KMS-11 (cell line): ENCODE results near the gene TPP2.

Experiments used
- H2AFZ ChIP-seq: fragments of 200-600 bp; sonication (generic); 2 replicates; pipeline ENCODE4 v1.6.1; 2016; ENCODE audit warnings: antibody characterized with exemption, mixed run types, low read depth
- H3K27ac ChIP-seq: fragments of 200-600 bp; sonication (generic); 2 replicates; pipeline ENCODE4 v1.6.1; 2016; ENCODE audit warnings: mild to moderate bottlenecking, mixed run types
- H3K27me3 ChIP-seq: fragments of 200-600 bp; sonication (generic); 2 replicates; pipeline ENCODE4 v1.6.1; 2017; ENCODE audit warnings: mild to moderate bottlenecking, low read depth, mixed run types, moderate library complexity; ENCODE audit not compliant: insufficient read depth
- H3K36me3 ChIP-seq: fragments of 200-600 bp; sonication (generic); 2 replicates; pipeline ENCODE4 v1.6.1; 2017; ENCODE audit warnings: mild to moderate bottlenecking, mixed run types; ENCODE audit not compliant: insufficient read depth
- H3K4me1 ChIP-seq: fragments of 200-600 bp; sonication (generic); 2 replicates; pipeline ENCODE4 v1.6.1; 2016; ENCODE audit warnings: mild to moderate bottlenecking, low read depth, mixed run types; ENCODE audit not compliant: poor library complexity, severe bottlenecking
- H3K4me2 ChIP-seq: fragments of 200-600 bp; sonication (generic); 2 replicates; pipeline ENCODE4 v1.7.0; 2016; ENCODE audit warnings: mild to moderate bottlenecking, mixed run types
- H3K4me3 ChIP-seq: fragments of 200-600 bp; sonication (generic); IDR thresholded peaks from 2 replicates; pipeline ENCODE4 v1.6.1; 2017; ENCODE audit warnings: low read depth, low read length, mixed read lengths; ENCODE audit not compliant: insufficient read depth
- H3K79me2 ChIP-seq: fragments of 200-600 bp; sonication (generic); 2 replicates; pipeline ENCODE4 v1.6.1; 2016; ENCODE audit warnings: low read depth, mixed run types; ENCODE audit not compliant: insufficient read depth
- H3K9ac ChIP-seq: fragments of 200-600 bp; sonication (generic); 2 replicates; pipeline ENCODE4 v1.6.1; 2016; ENCODE audit warnings: mild to moderate bottlenecking, mixed run types
- H4K20me1 ChIP-seq: fragments of 200-600 bp; sonication (generic); 2 replicates; pipeline ENCODE4 v1.6.1; 2016; ENCODE audit warnings: mild to moderate bottlenecking, mixed run types; ENCODE audit not compliant: insufficient read depth
- TF ChIP-seq, protein P1 (sequence below): fragments of 200-600 bp; sonication (generic); conservative IDR thresholded peaks from 2 replicates; pipeline ENCODE4 v1.6.1; 2017; ENCODE audit warnings: low read depth, mild to moderate bottlenecking, antibody characterized with exemption, low read length, moderate library complexity, mixed read lengths

The TPP2 gene

DNA sequence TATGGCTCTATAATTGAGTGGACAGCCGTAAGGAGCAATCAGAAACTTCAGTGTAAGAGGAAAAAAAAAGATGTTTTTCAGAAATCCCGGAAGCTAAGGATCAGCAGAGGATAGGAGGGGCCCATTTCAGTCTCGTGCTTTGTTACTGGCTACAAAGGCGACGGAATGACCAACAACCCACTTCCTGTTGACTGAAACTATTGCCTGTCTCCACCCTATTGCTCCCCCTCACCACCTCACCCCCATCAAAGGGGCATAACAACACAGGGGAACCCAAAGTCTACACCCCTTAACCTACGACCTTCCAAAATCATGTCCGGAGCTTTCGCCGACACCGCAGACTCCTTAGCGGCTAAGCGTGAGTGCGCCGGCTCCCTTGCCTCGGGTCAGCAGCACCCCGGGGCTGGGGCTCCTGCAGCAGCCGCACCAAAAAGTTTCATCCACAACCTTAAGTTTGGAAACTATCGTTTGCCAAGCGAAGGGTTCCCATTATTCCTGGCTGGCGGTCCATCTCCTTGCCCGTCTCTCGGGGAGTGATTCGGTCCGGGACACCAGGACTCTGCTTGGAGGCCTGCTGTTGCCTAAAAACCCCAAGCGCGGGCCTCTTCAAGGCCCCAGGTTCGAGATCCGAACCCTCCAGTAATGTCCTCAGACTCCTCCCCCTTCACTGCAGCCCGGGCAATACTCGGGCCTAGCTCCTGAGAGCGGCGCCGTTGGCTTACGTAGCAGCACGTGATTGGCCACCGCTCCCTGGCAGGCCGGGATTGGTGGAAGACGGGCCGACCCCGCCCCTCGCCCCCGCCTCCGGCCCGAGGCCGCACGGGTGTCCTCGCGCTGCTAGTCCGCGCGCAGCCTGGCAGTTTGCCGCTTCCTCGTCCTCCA is at the start of gene TPP2:
Gene TPP2, plus strand, starts transcription at position 840 of the 882 bp plus-strand sequence. CDS start 53 bp downstream, outside the sequence.
- H4K20me1 ChIP-seq: peaks cover 14% of the 10 kb centered on the region; the same call in 1 of the 2 replicates
- H3K9ac ChIP-seq: peak within 1 kb of the TSS; percentile 87
- peaks cover 53% of the 10 kb centered on the region for H3K79me2 ChIP-seq
- peak within 1 kb of the TSS; percentile 96 for H3K4me2 ChIP-seq
- peak within 1 kb of the TSS; percentile 31 for H3K4me3 ChIP-seq
- H3K4me1 ChIP-seq: peaks cover 48% of the 10 kb centered on the region
- peak within 1 kb of the TSS; percentile 98 for H3K27ac ChIP-seq
- TF ChIP-seq, protein P1, sequence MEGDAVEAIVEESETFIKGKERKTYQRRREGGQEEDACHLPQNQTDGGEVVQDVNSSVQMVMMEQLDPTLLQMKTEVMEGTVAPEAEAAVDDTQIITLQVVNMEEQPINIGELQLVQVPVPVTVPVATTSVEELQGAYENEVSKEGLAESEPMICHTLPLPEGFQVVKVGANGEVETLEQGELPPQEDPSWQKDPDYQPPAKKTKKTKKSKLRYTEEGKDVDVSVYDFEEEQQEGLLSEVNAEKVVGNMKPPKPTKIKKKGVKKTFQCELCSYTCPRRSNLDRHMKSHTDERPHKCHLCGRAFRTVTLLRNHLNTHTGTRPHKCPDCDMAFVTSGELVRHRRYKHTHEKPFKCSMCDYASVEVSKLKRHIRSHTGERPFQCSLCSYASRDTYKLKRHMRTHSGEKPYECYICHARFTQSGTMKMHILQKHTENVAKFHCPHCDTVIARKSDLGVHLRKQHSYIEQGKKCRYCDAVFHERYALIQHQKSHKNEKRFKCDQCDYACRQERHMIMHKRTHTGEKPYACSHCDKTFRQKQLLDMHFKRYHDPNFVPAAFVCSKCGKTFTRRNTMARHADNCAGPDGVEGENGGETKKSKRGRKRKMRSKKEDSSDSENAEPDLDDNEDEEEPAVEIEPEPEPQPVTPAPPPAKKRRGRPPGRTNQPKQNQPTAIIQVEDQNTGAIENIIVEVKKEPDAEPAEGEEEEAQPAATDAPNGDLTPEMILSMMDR: no peak
- H3K36me3 ChIP-seq: no peaks in the 10 kb centered on the region
- H3K27me3 ChIP-seq: no peaks in the 10 kb centered on the region
- H2AFZ ChIP-seq: peak within 1 kb of the TSS; percentile 50

DNA sequence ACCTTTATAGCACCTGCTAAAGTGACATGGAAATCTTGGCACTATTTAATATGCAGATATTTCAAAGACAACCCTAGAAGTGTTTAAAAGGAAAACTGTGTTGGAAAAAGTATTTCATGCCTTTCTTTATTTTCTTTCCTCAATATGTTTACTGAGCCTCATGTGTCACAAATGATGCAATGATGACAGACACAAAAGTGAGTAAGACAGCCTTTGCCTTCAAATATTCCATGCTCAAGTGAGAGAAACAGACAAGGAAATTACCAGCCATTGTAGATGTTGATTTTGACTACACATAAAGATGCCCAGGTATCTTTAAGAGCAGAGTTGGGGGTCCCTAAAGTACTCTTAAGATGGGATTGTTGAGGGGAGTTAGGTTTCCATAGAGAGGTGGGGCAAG is 48.0 kb upstream of the TPP2 start:
- no peak overlapping the region for H3K4me2 ChIP-seq
- no peak overlapping the region for H2AFZ ChIP-seq
- H4K20me1 ChIP-seq: no peaks in the 10 kb centered on the region
- H3K4me1 ChIP-seq: no peaks in the 10 kb centered on the region
- H3K27me3 ChIP-seq: no peaks in the 10 kb centered on the region
- H3K4me3 ChIP-seq: no peak overlapping the region
- TF ChIP-seq, protein P1: no peak
- no peak overlapping the region for H3K9ac ChIP-seq
- no peak overlapping the region for H3K27ac ChIP-seq
- H3K79me2 ChIP-seq: no peaks in the 10 kb centered on the region
- no peaks in the 10 kb centered on the region for H3K36me3 ChIP-seq

DNA sequence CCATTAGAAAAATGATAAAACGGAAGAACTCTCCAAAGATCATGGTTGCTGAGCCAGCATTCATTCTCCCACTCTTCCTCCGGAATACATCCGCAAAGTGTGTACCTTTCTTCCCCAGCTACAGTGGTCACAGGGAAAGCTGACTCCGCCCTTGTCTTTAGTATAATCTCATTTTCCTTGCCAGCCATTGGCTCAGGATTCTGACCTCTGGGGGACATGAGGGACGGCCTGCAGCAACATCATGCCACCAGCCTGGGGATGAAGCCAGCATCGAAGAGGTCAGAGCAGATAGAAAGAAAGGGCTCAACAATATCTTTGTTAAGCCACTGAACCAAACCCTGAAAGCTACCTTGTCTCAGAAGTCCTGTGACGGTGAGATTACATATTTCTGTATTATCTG is 46.3 kb upstream of the TPP2 start:
- H3K27me3 ChIP-seq: no peaks in the 10 kb centered on the region
- no peak overlapping the region for H3K4me3 ChIP-seq
- TF ChIP-seq, protein P1: no peak
- H3K79me2 ChIP-seq: no peaks in the 10 kb centered on the region
- H3K9ac ChIP-seq: no peak overlapping the region
- no peaks in the 10 kb centered on the region for H3K36me3 ChIP-seq
- H3K4me2 ChIP-seq: no peak overlapping the region
- no peaks in the 10 kb centered on the region for H3K4me1 ChIP-seq
- no peak overlapping the region for H3K27ac ChIP-seq
- no peaks in the 10 kb centered on the region for H4K20me1 ChIP-seq
- H2AFZ ChIP-seq: no peak overlapping the region

DNA sequence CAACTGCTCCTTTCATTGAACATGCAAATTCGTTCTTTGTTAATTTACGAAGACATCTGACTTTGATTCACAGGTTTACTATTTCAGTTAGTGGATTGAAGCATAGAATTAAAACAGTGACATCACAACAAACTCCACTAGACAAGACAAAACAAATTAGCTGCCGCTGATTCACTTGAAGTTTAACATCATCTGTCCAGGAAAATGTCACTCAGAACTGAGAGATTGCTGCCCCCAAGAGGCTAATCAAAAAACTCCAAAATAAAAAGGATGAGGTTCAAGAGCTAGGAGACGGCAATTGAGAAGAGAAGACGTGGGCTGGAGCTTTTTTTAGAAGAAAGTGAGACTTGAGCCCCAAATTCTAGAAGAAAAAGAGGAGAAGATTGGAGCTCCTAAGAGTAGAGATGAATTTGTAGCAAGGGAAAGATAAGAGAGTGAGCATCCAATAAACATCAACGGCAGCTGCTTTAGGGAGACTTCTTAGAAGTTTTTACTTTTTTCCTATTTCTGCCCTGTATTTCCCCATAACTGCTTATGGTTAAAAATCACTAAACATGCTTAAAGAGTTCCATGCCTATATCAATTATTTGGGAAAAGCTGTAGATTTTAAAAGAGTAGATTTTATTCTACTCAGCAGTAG is 40.8 kb upstream of the TPP2 start:
- Histone ChIP-seq H3K27ac (0 out of 2 replicates have a peak overlapping the region, but pooled peaks have one; percentile 6), H3K4me2 (peak overlapping the region; percentile 42; the same call in 1 of the 2 replicates)

More for the DNA sequence above, 40.8 kb upstream of the TPP2 start:
- Histone ChIP-seq H3K4me3 (no peak overlapping the region), H3K36me3 (no peaks in the 10 kb centered on the region), H4K20me1 (no peaks in the 10 kb centered on the region), H3K79me2 (no peaks in the 10 kb centered on the region), H3K9ac (no peak overlapping the region), H3K27me3 (no peaks in the 10 kb centered on the region), H2AFZ (peak overlapping the region; percentile 78), H3K4me1 (peaks cover 10% of the 10 kb centered on the region)
- TF ChIP-seq, protein P1: peak; percentile 47
